D721Med (cell line): ENCODE measurements around the gene NSMCE4A.
"Not testable (repeated sequence)": the region's sequence is repeated elsewhere in the genome, so short reads cannot be mapped to it uniquely, and the experiment has no call there.

ENCODE experiments used
- DNase-seq: peaks from one replicate; pipeline ENCODE4 v3.0.0; 2011; ENCODE audit warnings: low spot score; ENCODE audit not compliant: insufficient read length
- FAIRE-seq: peaks from 2 replicates; lab custom pipeline; 2011; peaks lifted over from hg19 to GRCh38; lab: Jason Lieb, UNC
- TF ChIP-seq, protein P1 (sequence below): IDR thresholded peaks from 2 replicates; pipeline ENCODE4 v1.5.1; 2012; ENCODE audit warnings: mild to moderate bottlenecking, control low read depth; ENCODE audit not compliant: insufficient read depth; ENCODE audit errors: missing control alignments

Gene NSMCE4A

DNA sequence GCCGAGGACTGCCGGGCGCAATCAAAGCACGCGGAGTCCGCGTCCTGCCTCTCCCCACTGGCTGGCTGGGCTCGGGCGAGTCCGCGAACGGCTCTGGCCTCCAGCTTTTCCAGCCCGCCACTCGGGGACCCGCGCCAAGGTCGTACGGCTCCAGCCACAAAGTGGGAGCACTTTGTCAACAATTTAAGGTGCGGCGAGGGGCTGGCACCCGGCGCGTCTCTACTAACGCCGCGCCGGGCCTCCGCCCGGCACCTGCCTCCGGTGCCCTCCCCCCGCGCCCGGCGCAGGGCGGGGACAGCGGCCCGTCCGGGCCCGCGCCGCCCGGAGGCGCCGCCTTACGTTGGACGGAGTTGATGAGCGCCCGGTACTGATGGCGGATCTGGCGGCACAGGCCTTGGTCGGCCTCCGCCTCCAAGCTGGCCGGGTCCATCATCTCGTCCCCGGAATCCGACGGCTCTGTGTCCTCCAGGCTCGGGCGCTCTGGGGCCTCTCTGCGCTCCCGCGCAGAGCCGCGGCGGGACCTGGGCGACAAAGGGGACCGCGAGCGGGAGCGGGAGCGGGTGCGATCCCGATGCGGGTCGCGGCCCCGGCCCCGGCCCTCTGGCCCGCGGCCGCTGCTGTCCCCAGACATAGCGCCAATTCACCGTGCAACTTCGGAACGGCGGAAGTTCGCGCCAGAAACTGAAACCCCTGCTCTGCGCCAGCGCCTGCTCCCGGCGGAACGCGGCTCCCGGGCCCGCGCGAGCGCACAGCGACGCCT is at the start of gene NSMCE4A:
TSS of gene NSMCE4A (minus strand) at position 683 of the 760 bp plus-strand sequence. CDS start at position 631, 52 bp downstream.
- TF ChIP-seq, protein P1, sequence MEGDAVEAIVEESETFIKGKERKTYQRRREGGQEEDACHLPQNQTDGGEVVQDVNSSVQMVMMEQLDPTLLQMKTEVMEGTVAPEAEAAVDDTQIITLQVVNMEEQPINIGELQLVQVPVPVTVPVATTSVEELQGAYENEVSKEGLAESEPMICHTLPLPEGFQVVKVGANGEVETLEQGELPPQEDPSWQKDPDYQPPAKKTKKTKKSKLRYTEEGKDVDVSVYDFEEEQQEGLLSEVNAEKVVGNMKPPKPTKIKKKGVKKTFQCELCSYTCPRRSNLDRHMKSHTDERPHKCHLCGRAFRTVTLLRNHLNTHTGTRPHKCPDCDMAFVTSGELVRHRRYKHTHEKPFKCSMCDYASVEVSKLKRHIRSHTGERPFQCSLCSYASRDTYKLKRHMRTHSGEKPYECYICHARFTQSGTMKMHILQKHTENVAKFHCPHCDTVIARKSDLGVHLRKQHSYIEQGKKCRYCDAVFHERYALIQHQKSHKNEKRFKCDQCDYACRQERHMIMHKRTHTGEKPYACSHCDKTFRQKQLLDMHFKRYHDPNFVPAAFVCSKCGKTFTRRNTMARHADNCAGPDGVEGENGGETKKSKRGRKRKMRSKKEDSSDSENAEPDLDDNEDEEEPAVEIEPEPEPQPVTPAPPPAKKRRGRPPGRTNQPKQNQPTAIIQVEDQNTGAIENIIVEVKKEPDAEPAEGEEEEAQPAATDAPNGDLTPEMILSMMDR: peak; percentile 44
- DNase-seq: no peak
- FAIRE-seq: no peak

- DNase-seq, FAIRE-seq: not testable (repeated sequence)
These were observed 48.2 kb upstream of the NSMCE4A start for GRCh38 chr10:122023257-122023656.

DNA sequence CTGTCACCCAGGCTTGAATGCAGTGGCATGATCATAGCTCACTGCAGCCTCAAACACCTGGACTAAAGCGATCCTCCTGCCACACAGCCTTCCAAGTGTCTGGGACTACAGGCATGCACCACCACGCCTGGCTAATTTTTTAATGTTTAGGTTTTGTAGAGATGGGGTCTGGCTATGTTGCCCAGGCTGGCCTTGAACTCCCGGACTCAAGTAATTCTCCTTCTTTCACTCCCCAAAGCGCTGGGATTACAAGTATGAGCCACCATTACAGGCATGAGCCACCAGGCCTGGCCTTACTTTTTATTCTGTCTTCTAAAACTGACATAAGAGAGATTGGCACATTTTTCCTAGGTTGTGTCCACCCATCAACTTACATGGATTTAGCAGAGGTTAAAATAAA is 47.3 kb upstream of the NSMCE4A start:
- FAIRE-seq: no peak
- TF ChIP-seq, protein P1: no peak

GRCh38 chr10:122021828-122022227 is 46.8 kb upstream of the NSMCE4A start:
- DNase-seq (no peak), FAIRE-seq (no peak)
- TF ChIP-seq, protein P1: no peak

More for the DNA sequence above, 47.3 kb upstream of the NSMCE4A start:
- no peak for DNase-seq

DNA sequence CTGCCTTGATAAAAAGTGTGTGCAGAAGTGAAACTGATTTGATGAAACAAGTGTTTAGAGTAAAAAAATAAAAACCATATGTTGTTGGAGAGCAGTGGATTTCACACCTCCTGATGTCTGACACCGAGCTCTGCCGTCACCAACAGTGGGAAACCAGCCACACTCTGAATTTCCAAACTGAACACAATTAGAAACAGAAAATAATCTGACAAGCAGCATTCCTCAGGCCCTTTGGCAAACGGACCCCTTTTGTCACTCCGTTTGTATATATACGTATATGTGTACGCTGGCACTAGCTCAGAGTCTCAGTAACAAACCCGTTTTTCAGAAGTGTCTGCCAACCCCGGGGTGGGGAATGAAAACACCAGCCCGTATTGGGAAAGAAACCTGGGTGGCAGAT is 46.4 kb upstream of the NSMCE4A start:
- no peak for DNase-seq
- TF ChIP-seq, protein P1: no peak

DNA sequence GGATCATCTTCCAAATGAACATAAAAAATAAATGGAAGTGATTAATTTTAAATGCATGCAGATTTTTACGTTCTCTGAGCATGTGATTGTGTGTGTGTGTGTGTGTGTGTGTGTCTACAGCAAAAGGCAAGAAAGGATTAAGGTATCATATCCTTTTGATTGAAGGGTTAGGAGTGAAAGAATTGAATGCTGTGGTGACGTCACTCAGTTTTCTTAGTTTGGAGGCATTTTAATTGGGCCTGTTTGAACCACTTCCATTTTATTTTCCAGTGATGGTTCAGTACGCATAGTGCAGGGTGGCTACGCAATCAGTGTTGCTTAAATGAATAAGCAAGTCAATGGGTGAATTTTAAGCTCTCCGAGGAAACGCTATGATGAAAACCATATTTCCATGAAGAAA is 45.2 kb upstream of the NSMCE4A start:
- TF ChIP-seq, protein P1: no peak
- DNase-seq (no peak), FAIRE-seq (no peak)

More for the DNA sequence above, 46.4 kb upstream of the NSMCE4A start:
- FAIRE-seq: no peak

- FAIRE-seq: no peak
- DNase-seq: no peak
- TF ChIP-seq, protein P1: no peak
These were observed 44.5 kb upstream of the NSMCE4A start for GRCh38 chr10:122019414-122019975.
